ENCODE measurements around the gene ZNF567. TPM values are rescaled to one million over a fixed set of nuclear protein-coding genes. Genes with fewer than 3 reads are reported as not detected.

The ZNF567 gene
- polyA plus RNA-seq (2011; rRNA removed) (2.6 and 5.7 TPM in 2 replicates), polyA minus RNA-seq (2011; rRNA and poly(A)+ RNA removed) (1.2 and 1.6 TPM in 2 replicates)

GRCh38 chr19:36687214-36688056 is at the start of gene ZNF567:
Gene ZNF567 (plus strand): TSS chr19:36687612. CDS start chr19:36694868, 7,256 bp downstream.
- ChIA-PET CTCF (no interaction called here), POLR2A (no interaction called here)
- Histone ChIP-seq H3K4me3 (ENCODE audit: low read depth, low read length) (peak within 1 kb of the TSS; percentile 88), H3K27me3 (ENCODE audit: control insufficient read depth, insufficient read depth, low read length) (no peaks in the 10 kb centered on the region), H3K36me3 (ENCODE audit: control insufficient read depth, insufficient read depth, low read length) (peaks cover 9% of the 10 kb centered on the region)
- DNase-seq (ENCODE audit: low read depth) = peak; percentile 54
- TF ChIP-seq CTCF (IDR thresholded peaks at IDR 0.05; ENCODE audit: insufficient read depth, low read depth, low read length) = no peak

GRCh38 chr19:36638862-36639510 is 48.4 kb upstream of the ZNF567 start:
- no peak for TF ChIP-seq CTCF (IDR thresholded peaks at IDR 0.05; ENCODE audit: insufficient read depth, low read depth, low read length)
- POLR2A ChIA-PET = no interaction called here
- Histone ChIP-seq H3K27me3 (ENCODE audit: control insufficient read depth, insufficient read depth, low read length) (no peaks in the 10 kb centered on the region), H3K36me3 (ENCODE audit: control insufficient read depth, insufficient read depth, low read length) (0 out of 2 replicates have a peak, but pooled peaks cover 1% of the 10 kb centered on the region), H3K4me3 (ENCODE audit: low read depth, low read length) (no peak overlapping the region)
- no peak for DNase-seq (ENCODE audit: low read depth)
- CTCF ChIA-PET = no interaction called here

- no peak for DNase-seq (ENCODE audit: low read depth)
- no peak for TF ChIP-seq CTCF (IDR thresholded peaks at IDR 0.05; ENCODE audit: insufficient read depth, low read depth, low read length)
- H3K36me3 ChIP-seq (ENCODE audit: control insufficient read depth, insufficient read depth, low read length) = peaks cover 4% of the 10 kb centered on the region; the same call in 1 of the 2 replicates
- no peaks in the 10 kb centered on the region for H3K27me3 ChIP-seq (ENCODE audit: control insufficient read depth, insufficient read depth, low read length)
- no peak overlapping the region for H3K4me3 ChIP-seq (ENCODE audit: low read depth, low read length)
- CTCF ChIA-PET = no interaction called here
- POLR2A ChIA-PET = no interaction called here
These were observed 40.7 kb upstream of the ZNF567 start for GRCh38 chr19:36646746-36647145.

- no peak for TF ChIP-seq CTCF (IDR thresholded peaks at IDR 0.05; ENCODE audit: insufficient read depth, low read depth, low read length)
- CTCF ChIA-PET = no interaction called here
- no peak overlapping the region for H3K4me3 ChIP-seq (ENCODE audit: low read depth, low read length)
- POLR2A ChIA-PET = no interaction called here
- H3K36me3 ChIP-seq (ENCODE audit: control insufficient read depth, insufficient read depth, low read length) = peaks cover 14% of the 10 kb centered on the region
- DNase-seq (ENCODE audit: low read depth) = no peak
- H3K27me3 ChIP-seq (ENCODE audit: control insufficient read depth, insufficient read depth, low read length) = no peaks in the 10 kb centered on the region
These were observed 34.5 kb upstream of the ZNF567 start for GRCh38 chr19:36652958-36653357.

- H3K36me3 ChIP-seq (ENCODE audit: control insufficient read depth, insufficient read depth, low read length) = peaks cover 3% of the 10 kb centered on the region
- TF ChIP-seq CTCF (IDR thresholded peaks at IDR 0.05; ENCODE audit: insufficient read depth, low read depth, low read length) = no peak
- no peaks in the 10 kb centered on the region for H3K27me3 ChIP-seq (ENCODE audit: control insufficient read depth, insufficient read depth, low read length)
- ChIA-PET CTCF (no interaction called here), POLR2A (interaction anchor here (0.7 kb wide), 1 partner anchor 131 kb away, joined by 7 read pairs; no protein-coding TSS in a partner anchor)
- peak overlapping the region; percentile 85 for H3K4me3 ChIP-seq (ENCODE audit: low read depth, low read length)
- no peak for DNase-seq (ENCODE audit: low read depth)
These were observed 21.6 kb upstream of the ZNF567 start for GRCh38 chr19:36665832-36666231.

Measured in BJ (cell line).